Cardiac fibroblast (primary cell): ENCODE data around the gene PIGU.
A peak's percentile ranks its signal among the peaks of the same experiment; 100 is the strongest.

Experiments
- DNase-seq, 2 donors: peaks; one replicate each; pipeline versions ENCODE4 v3.0.0 to v3.0.0-alpha.2; 2010; ENCODE audit warnings: low read depth in 2 of 2
- H3K4me3 ChIP-seq, 2 donors: replicated peaks in 1 of 2; 1 replicate in 1 of 2; 2 replicates in 1 of 2; pipeline ENCODE4 v1.5.1; 2011; ENCODE audit warnings: low read depth in 2 of 2, low read length in 2 of 2, mild to moderate bottlenecking in 2 of 2, moderate library complexity in 1 of 2
- CTCF ChIP-seq: IDR thresholded peaks from one replicate; pipeline ENCODE4 v1.5.1; 2011; ENCODE audit warnings: low read depth, mild to moderate bottlenecking, low read length, inconsistent platforms

PIGU gene

GRCh38 chr20:34651200-34651599 lies 25.7 kb downstream of the PIGU start:
- no peak for DNase-seq
- H3K4me3 ChIP-seq: no peak overlapping the region
- TF ChIP-seq CTCF: no peak

- H3K4me3 ChIP-seq: no peak overlapping the region
- DNase-seq: no peak
- no peak for TF ChIP-seq CTCF
These were observed 29.2 kb downstream of the PIGU start for GRCh38 chr20:34647737-34648136.

- no peak for DNase-seq
- H3K4me3 ChIP-seq: no peak overlapping the region
- no peak for TF ChIP-seq CTCF
These were observed 31.9 kb downstream of the PIGU start for GRCh38 chr20:34644951-34645350.

GRCh38 chr20:34644345-34644744 lies 32.5 kb downstream of the PIGU start:
- H3K4me3 ChIP-seq: no peak overlapping the region
- TF ChIP-seq CTCF: no peak
- no peak for DNase-seq

- DNase-seq: peak; percentile 82 to 88
- no peak overlapping the region for H3K4me3 ChIP-seq
- no peak for TF ChIP-seq CTCF
These were observed 33.0 kb downstream of the PIGU start for GRCh38 chr20:34643928-34644327.

- TF ChIP-seq CTCF: no peak
- H3K4me3 ChIP-seq: no peak overlapping the region
- DNase-seq: no peak
These were observed 34.9 kb downstream of the PIGU start for GRCh38 chr20:34642009-34642408.

- no peak overlapping the region for H3K4me3 ChIP-seq
- DNase-seq: no peak
- TF ChIP-seq CTCF: no peak
These were observed 37.1 kb downstream of the PIGU start for GRCh38 chr20:34639755-34640222.
